Loucy (cell line): ENCODE results near the gene AP1M1.

ENCODE experiments used
- CTCF ChIP-seq: fragments of 200-600 bp; sonication (generic); conservative IDR thresholded peaks from 2 replicates; pipeline ENCODE4 v1.5.1; 2014; ENCODE audit warnings: mild to moderate bottlenecking, antibody characterized with exemption, low read length
- EZH2phosphoT487 ChIP-seq: fragments of 200-600 bp; IDR thresholded peaks from 2 replicates; pipeline ENCODE4 v1.6.1; 2018; ENCODE audit warnings: antibody characterized with exemption, mild to moderate bottlenecking, moderate library complexity, borderline replicate concordance

- TF ChIP-seq CTCF: no peak
- TF ChIP-seq EZH2phosphoT487: no peak
Measured at GRCh38 chr19:16258440-16258903, 60.8 kb downstream of the AP1M1 start.
